SU-DHL-6 (cell line): ENCODE data around the gene NKPD1.

Experiments
- H2AFZ ChIP-seq: fragments of 200-600 bp; sonication (generic); 2 replicates; pipeline ENCODE4 v1.6.1; 2014; ENCODE audit warnings: low read depth, mild to moderate bottlenecking, moderate library complexity, mixed read lengths, antibody characterized with exemption, low read length; ENCODE audit not compliant: severe bottlenecking
- H3F3A ChIP-seq: fragments of 200-600 bp; shearing (Covaris generic); 2 replicates; pipeline ENCODE4 v1.6.0; 2016; ENCODE audit warnings: antibody characterized with exemption, mild to moderate bottlenecking; ENCODE audit not compliant: insufficient read depth
- H3K27ac ChIP-seq: fragments of 200-600 bp; sonication (generic); 2 replicates; pipeline ENCODE4 v1.5.1; 2016; ENCODE audit warnings: low read depth, mild to moderate bottlenecking, low read length, moderate library complexity, mixed read lengths
- H3K27me3 ChIP-seq: fragments of 200-600 bp; sonication (generic), shearing (Covaris generic); 2 replicates; pipeline ENCODE4 v1.6.0; 2014; ENCODE audit warnings: mild to moderate bottlenecking, low read length
- H3K36me3 ChIP-seq: fragments of 200-600 bp; sonication (generic); 2 replicates; pipeline ENCODE4 v1.6.1; 2014; ENCODE audit warnings: mild to moderate bottlenecking, low read length, mixed read lengths
- H3K4me2 ChIP-seq: fragments of 300-600, 200-600 bp; shearing (Covaris generic), sonication (generic); 2 replicates; pipeline ENCODE4 v1.6.0; 2014; ENCODE audit warnings: low read length, low read depth, mild to moderate bottlenecking; ENCODE audit not compliant: poor library complexity, severe bottlenecking
- H3K4me3 ChIP-seq: fragments of 200-600 bp; sonication (generic); 2 replicates; pipeline ENCODE4 v1.5.1; 2014; ENCODE audit warnings: antibody characterized with exemption, low read length, mild to moderate bottlenecking, mixed read lengths; ENCODE audit not compliant: insufficient read depth, poor library complexity, severe bottlenecking
- H3K79me2 ChIP-seq: fragments of 200-600 bp; sonication (generic); 2 replicates; pipeline ENCODE4 v1.6.1; 2014; ENCODE audit warnings: mild to moderate bottlenecking, low read length, moderate library complexity; ENCODE audit not compliant: insufficient read depth
- H3K9ac ChIP-seq: fragments of 200-600 bp; sonication (generic); 2 replicates; pipeline ENCODE4 v1.7.0; 2014; ENCODE audit warnings: mild to moderate bottlenecking, low read length
- H3K9me2 ChIP-seq: fragments of 200-600 bp; sonication (generic); replicated peaks from 2 replicates; pipeline ENCODE4 v1.6.1; 2014; ENCODE audit warnings: low read length; ENCODE audit not compliant: insufficient read depth
- H3K9me3 ChIP-seq: fragments of 200-600 bp; sonication (generic); 2 replicates; pipeline ENCODE4 v1.6.1; 2014; ENCODE audit warnings: low read length, mixed read lengths; ENCODE audit not compliant: insufficient read depth
- H4K20me1 ChIP-seq: fragments of 200-600 bp; sonication (generic); 2 replicates; pipeline ENCODE4 v1.6.1; 2014; ENCODE audit warnings: low read depth, mild to moderate bottlenecking, antibody characterized with exemption, low read length, moderate library complexity, mixed read lengths
- EZH2phosphoT487 ChIP-seq: fragments of 200-600 bp; sonication (generic), shearing (Covaris generic); conservative IDR thresholded peaks from 2 replicates; pipeline ENCODE4 v1.6.1; 2018; ENCODE audit warnings: mild to moderate bottlenecking, antibody characterized with exemption, low read length, moderate library complexity, mixed read lengths
- TF ChIP-seq, protein P1 (sequence below): fragments of 200-600 bp; sonication (generic); IDR thresholded peaks from one replicate; pipeline ENCODE4 v1.5.1; 2017; ENCODE audit warnings: antibody characterized with exemption, mild to moderate bottlenecking, low read length, moderate library complexity; ENCODE audit not compliant: insufficient read depth, poor library complexity, severe bottlenecking

NKPD1 gene

DNA sequence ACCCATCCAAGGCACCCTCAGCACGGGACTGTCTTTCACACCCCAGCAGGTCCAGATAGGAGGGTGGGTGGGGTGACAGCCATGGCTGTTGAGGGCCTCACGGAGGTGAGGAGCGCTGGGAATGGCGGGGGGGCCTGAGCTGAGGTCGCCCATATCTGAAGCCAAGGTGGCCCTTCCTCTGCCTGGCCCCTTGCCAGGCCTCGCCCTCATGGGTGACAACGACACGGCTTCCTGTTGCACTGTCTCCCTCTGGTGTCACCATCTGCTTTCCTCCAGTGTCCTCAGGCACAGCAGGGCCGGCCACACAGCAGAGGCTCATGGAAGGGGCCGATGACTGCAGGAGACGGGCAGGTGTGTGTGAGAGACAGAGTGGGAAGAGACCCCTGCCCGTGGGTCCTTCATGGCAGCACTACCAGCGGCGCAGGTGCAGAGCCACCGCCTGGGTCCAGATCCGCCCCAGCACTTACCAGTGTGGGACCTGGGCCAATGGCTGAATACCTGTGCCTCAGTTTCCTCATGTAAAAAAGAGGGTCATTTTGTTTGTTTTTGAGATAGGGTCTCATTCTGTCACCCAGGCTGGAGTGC is 8.1 kb upstream of the NKPD1 start:
- H3K27ac ChIP-seq = no peak overlapping the region
- H3F3A ChIP-seq = no peaks in the 10 kb centered on the region
- no peaks in the 10 kb centered on the region for H3K36me3 ChIP-seq
- H3K4me3 ChIP-seq = no peak overlapping the region
- no peak overlapping the region for H3K9ac ChIP-seq
- no peaks in the 10 kb centered on the region for H3K9me2 ChIP-seq
- no peak for TF ChIP-seq EZH2phosphoT487
- TF ChIP-seq, protein P1, sequence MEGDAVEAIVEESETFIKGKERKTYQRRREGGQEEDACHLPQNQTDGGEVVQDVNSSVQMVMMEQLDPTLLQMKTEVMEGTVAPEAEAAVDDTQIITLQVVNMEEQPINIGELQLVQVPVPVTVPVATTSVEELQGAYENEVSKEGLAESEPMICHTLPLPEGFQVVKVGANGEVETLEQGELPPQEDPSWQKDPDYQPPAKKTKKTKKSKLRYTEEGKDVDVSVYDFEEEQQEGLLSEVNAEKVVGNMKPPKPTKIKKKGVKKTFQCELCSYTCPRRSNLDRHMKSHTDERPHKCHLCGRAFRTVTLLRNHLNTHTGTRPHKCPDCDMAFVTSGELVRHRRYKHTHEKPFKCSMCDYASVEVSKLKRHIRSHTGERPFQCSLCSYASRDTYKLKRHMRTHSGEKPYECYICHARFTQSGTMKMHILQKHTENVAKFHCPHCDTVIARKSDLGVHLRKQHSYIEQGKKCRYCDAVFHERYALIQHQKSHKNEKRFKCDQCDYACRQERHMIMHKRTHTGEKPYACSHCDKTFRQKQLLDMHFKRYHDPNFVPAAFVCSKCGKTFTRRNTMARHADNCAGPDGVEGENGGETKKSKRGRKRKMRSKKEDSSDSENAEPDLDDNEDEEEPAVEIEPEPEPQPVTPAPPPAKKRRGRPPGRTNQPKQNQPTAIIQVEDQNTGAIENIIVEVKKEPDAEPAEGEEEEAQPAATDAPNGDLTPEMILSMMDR = no peak
- H3K79me2 ChIP-seq = no peaks in the 10 kb centered on the region
- H3K9me3 ChIP-seq = no peaks in the 10 kb centered on the region
- no peaks in the 10 kb centered on the region for H4K20me1 ChIP-seq
- no peak overlapping the region for H2AFZ ChIP-seq
- no peaks in the 10 kb centered on the region for H3K27me3 ChIP-seq
- no peak overlapping the region for H3K4me2 ChIP-seq

DNA sequence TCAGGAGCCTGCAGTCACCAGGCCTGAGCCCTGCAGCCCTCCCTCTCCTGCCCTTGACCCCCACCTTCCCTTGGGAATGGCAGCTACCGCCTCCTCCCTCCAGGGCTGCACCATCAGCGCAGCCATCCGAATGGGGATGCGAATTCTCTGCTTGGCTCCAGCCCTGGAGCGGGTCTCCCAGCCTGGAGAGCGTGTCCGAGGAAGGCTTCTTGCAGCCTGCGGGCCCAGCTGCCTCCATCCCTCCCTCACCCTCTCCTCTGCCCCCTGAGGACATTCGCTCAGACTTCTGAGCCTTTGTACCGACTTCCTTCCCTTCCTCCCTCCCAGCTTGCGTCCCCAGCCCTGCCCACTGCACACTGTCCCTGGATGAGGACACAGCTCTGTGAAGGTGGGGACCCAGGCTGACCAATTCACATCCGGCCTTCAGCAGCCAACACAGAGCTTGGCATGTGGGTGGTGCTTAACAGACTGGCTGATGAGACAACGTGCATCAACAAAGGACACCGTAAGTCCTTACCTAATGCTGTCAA is 6.0 kb upstream of the NKPD1 start:
- Histone ChIP-seq H4K20me1 (no peaks in the 10 kb centered on the region), H3K9me2 (no peaks in the 10 kb centered on the region), H3K4me2 (no peak overlapping the region), H3K36me3 (no peaks in the 10 kb centered on the region), H2AFZ (no peak overlapping the region), H3K27ac (no peak overlapping the region), H3K9me3 (no peaks in the 10 kb centered on the region), H3K27me3 (no peaks in the 10 kb centered on the region), H3K4me3 (no peak overlapping the region), H3K9ac (no peak overlapping the region), H3F3A (no peaks in the 10 kb centered on the region), H3K79me2 (no peaks in the 10 kb centered on the region)
- no peak for TF ChIP-seq EZH2phosphoT487
- TF ChIP-seq, protein P1 = no peak

GRCh38 chr19:45164577-45165335 is 4.0 kb upstream of the NKPD1 start:
- H3K27ac ChIP-seq = no peak overlapping the region
- H3K4me3 ChIP-seq = no peak overlapping the region
- no peak for TF ChIP-seq EZH2phosphoT487
- TF ChIP-seq, protein P1 = no peak
- H4K20me1 ChIP-seq = no peaks in the 10 kb centered on the region
- H3K9me3 ChIP-seq = no peaks in the 10 kb centered on the region
- no peaks in the 10 kb centered on the region for H3K9me2 ChIP-seq
- no peaks in the 10 kb centered on the region for H3K36me3 ChIP-seq
- H3K27me3 ChIP-seq = no peaks in the 10 kb centered on the region
- H3F3A ChIP-seq = no peaks in the 10 kb centered on the region
- no peak overlapping the region for H2AFZ ChIP-seq
- H3K79me2 ChIP-seq = no peaks in the 10 kb centered on the region
- H3K4me2 ChIP-seq = no peak overlapping the region
- no peak overlapping the region for H3K9ac ChIP-seq
